GM18858 (cell line): ENCODE results near the gene FBXO15.

Source experiments
- ATAC-seq: cut with Tn5 transposase; IDR thresholded peaks from one replicate; pipeline ENCODE4 v1.9.1; 2021; ENCODE audit not compliant: unreplicated experiment

FBXO15 gene

DNA sequence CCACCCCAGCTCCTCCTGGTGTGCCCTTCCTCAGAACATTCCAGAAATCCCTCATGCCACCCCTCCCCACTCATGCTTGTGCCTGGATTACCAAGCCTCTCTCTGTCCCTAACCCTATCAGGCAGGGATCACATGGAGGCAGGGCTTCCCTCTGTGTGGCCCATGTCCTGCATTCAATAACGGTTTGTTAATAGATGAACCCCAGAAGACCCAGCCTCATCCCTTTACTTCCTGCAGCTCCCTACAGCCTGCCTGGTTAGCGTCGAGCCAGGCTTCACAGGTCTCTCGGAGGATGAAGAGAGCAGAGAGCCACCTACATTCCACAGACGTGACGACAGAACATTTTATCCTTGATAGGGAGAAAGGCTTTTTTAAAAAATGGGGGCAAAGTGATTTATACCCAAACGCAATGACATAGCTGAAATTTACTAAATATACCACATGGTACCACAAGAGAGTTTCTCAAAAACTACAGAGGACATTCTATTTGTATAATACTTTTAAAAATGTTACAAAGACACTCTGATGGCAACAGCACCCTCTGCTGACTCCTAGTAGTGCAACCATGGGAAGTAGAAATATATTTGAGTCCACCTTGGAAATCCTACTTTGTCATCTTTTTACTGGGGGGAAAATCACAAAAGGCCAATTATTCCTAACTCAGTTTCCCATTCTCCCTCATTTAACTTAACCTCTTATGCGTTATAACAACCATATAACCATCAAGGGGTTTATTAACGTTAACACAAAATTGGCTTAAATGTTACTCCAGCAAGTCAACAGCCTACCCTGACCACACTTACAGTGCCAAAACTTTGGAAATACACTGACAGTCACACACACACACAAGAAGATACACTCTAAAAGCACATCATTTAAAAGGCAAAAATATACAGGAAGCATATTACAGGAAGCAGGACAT is 30.7 kb downstream of the FBXO15 start:
- ATAC-seq = no peak

DNA sequence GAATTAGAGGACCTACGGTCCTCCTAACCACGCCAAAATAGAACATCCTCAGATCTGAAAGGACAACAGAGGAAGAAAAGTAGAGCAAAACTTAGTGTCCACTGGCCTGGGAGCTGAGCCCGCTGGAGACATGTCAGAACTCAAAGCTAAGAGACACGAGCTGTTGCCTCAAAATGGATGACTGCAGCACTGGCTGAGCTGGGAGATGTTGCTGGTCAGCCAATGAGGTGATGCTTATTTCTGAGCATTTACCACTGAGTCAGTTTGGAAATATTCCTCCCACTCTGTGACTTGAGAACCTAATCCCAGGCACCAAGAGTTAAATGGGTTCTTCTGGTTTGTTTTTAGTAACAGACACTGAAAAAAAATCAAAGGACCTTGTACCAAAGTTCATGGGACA is 32.6 kb downstream of the FBXO15 start:
- ATAC-seq = no peak

- ATAC-seq = no peak
Observed at GRCh38 chr18:74114116-74114515, 33.5 kb downstream of the FBXO15 start.

GRCh38 chr18:74113711-74114110 is 33.9 kb downstream of the FBXO15 start:
- no peak for ATAC-seq

GRCh38 chr18:74110976-74111375 is 36.7 kb downstream of the FBXO15 start:
- no peak for ATAC-seq

DNA sequence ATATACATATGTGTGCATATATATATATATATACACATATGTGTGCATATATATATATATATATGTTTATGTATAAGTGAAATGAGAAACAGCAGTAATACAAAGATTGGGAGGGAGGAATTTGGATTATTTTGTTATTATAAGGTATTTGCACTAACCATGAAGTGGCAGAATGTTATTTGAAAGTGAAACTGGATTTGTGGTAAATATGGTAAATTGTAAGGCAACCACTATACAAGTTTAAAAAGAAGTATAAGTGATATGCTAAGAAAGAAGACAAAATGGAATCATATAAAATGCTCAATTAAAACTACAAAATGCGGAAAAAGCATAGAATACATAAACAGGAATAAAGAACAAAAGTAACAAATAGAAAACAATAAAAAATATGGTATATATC is 37.5 kb downstream of the FBXO15 start:
- peak; percentile 47 for ATAC-seq

- ATAC-seq = no peak
Observed at GRCh38 chr18:74108460-74108859, 39.2 kb downstream of the FBXO15 start.

DNA sequence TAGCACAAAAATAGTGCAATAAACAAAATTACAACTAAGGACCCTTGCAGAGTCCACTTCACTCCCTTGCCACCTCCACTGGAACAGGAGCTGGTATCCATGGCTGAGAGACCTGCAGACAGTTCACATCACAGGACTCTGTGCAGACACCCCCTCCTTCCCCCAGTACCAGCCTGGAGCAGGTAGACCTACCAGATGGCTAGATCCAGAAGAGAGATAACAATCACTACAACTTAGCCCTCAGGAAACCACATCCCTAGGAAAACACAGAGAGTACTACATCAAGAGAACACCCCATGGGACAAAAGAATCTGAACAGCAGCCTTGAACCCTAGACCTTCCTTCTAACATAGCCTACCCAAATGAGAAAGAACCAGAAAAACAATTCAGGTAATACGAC is 49.8 kb downstream of the FBXO15 start:
- ATAC-seq = no peak

DNA sequence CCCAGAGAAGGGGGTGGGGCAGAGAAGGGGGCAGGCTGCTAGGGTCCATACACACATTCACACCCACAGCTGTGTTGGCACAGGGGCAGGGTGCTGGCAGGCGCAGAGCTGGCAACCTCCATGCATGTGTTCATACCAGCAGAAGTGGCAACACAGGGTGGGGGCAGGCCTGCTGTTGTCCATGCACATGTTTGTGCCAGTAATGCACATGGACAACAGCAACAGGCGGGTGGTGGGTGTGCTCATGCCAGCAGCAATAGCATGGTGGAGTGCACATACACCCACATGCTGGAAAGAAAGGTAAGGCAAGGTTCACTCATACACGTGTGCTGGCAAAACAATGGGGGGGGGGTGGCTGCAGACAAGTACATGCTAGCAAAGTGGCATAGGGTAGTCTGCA is 54.7 kb downstream of the FBXO15 start:
- ATAC-seq = no peak

DNA sequence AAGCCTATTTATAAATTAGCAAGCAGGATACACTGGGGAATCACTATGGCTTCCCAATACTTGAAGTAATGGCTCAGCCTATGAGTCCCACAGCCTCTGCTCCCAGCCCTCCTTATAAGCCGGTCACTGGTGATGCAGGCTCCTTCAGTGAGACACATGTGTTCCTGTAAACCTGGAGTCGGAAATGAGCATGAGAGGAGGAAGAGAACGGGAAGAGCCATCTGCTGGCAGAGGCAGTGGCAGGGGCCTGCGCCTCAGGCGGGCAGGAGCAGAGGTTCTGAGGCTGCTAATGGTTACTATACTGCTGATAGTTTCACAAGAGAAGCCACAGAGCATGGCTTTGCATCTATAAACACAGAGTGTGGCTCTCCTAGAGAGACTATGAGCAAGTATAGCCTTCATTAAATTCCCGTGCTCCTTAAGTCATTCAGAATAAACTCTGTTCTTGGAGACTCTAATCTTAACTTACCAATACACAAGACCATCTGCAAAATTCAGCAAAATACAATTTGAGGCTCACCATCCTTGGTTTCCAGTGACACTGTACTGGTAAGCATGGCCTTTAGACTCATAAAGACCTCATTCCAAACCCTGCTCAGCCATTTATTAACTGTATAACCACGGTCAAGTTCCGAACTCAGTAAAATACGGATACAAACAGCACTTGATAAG is 63.3 kb downstream of the FBXO15 start:
- no peak for ATAC-seq

DNA sequence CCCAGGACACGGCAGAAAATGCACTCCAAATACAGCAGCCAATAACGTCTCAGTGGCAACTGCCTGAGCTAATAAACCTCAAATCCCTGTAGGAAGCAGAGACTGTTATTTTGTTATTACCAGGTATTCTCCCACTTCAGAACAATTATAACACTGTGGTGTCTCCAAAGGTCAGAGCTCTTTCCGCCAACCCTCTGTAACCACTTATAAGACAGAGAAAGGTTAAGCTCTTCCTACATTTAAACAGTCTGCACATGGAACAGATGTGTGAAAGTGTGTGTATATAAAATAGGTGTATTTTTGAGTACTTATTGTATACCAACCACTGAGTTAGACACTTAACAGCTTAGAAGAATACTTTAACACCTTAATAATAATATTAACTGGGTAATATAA is 64.1 kb downstream of the FBXO15 start:
- ATAC-seq = no peak

DNA sequence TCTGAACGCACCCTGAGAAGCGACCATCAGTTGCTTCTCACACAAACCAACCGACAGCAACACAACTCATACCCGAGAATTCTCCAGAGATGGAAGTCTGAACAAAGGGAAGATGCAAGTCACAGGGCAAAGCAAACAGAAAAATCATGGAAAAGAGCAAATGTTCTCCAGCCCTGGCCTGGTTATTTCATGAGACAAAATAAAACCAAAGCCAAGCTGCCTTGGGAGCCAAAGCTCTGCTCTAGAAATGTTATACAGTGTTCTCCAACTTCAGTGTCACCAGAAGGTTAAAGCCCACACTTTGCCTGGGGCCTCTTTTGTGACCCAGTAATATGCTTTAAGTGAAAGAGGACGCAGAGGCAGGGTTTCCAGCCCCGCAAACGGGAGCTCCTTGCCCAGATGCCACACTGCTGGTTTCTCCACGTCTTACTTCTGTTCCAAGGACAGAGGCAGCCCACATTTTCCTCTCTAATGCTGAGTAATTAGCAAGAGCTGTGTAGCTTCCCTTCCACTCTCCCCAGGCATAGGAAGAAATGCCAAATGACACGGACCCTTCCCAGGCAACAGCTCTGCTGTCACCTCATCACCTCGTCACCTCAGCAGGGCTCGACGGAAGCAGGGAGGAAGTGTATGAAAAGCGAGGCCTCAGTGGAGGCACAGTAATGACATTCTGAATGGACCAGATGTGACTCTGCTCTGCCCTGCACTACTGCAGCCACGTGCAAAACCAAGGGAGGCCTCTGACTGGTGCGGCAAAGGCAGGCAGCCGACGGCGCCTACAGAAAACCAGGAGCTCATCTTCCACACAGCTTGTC is 64.7 kb downstream of the FBXO15 start:
- no peak for ATAC-seq

DNA sequence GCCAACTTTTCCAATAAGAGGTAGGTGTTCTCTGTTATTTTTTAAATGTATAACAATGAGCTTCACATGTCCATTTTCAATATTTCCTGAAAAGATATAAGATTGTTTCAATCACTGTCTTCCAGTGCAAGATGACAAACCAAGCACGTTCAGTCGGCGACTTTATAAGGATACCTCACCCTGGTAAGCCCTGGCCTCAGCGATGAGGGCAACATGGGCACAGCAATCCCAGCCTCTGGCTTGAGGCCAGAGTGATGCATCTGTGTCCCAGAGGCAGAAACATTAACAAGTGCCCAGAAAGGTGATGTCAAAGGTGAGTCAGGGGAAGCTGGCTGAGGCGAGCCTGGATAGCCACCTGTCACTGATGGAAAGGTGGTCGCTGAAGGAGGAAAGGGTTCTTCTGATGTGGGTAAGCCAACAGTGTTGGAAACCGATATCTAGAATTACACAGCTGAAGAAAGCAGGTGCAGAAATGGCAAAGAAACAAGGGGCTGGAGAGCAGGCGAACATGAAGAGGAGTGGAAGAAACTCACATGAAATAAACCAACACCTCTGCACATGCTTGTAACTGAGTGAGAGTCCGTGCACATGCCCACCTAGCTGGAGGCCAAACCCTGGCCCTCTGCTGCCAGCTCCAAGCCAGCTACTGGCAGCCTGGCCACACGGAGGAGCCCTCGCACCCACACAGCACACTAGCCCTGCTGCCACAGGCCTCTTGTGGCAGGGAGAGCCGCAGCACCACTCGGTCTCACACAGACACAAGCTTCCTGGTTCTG is 65.5 kb downstream of the FBXO15 start:
- ATAC-seq = peak; percentile 81

GRCh38 chr18:74078257-74078656 is 69.4 kb downstream of the FBXO15 start:
- ATAC-seq = no peak

GRCh38 chr18:74074668-74075564 is 72.7 kb downstream of the FBXO15 start:
- ATAC-seq = no peak

- no peak for ATAC-seq
Observed at GRCh38 chr18:74073957-74074667, 73.5 kb downstream of the FBXO15 start.

DNA sequence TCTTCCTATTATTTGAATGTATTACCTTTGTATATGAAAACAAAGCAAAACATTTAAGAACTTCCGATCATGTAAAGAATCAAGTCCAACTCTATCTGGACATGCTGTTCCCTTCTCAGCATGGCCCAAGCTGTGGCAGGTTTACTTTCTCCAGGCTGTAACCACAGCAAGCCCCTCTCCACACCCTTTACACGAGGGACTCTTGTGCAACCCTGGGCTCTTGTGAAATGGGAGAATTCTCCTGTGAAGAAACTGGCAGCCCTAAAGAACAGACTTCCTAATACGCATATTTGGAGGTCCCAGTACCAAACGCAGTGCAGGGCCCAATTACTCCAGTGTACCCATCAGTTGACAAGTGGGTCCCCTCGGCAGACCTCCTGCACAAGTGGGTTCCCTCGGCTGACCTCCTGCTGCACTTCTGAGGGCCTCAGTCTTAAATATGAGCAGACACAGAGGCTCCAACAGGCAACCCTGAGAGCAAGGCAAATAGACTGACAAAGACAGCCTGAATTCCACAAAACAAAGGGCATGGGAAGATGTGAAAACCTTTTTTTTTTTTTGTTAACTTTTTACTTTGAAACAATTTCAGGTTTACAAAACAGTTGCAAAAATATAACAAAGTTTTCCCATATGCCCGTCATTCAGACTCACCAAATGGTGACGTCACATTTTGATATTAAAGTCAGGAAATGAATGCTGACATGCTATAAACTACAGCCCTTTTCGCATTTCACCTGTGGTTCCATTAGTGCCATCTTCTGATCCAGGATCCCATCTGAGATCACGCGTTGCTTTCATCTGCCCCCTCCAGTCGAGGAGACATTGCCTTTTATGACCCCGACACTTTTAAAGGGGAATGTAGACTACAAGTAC is 78.2 kb downstream of the FBXO15 start:
- no peak for ATAC-seq

GRCh38 chr18:74068296-74068695 is 79.3 kb downstream of the FBXO15 start:
- no peak for ATAC-seq
